Transverse colon (tissue), 4 donors: ENCODE data around the gene ROPN1B. TPM values are rescaled to one million over a fixed set of nuclear protein-coding genes. Genes with fewer than 3 reads are reported as not detected.
"Not testable (repeated sequence)": the region's sequence is repeated elsewhere in the genome, so short reads cannot be mapped to it uniquely, and the experiment has no call there.

ENCODE experiments used
- DNase-seq: peaks from one replicate; pipeline ENCODE4 v3.0.0-alpha.2; 2019
- H3K27ac ChIP-seq, 4 donors: fragments of 200-600 bp; sonication (generic); 2 replicates each; pipeline ENCODE4 v1.5.1; 2016 to 2018; ENCODE audit warnings: inconsistent platforms in 4 of 4
- H3K27me3 ChIP-seq: fragments of 200-600 bp; sonication (generic); 2 replicates; pipeline ENCODE4 v1.5.1; 2017; ENCODE audit warnings: inconsistent platforms
- H3K36me3 ChIP-seq, 4 donors: fragments of 200-600 bp; sonication (generic); 2 replicates each; pipeline ENCODE4 v1.5.1; 2017 to 2019; ENCODE audit warnings: inconsistent platforms in 4 of 4
- H3K4me1 ChIP-seq, 4 donors: fragments of 200-600 bp; sonication (generic); 2 replicates each; pipeline ENCODE4 v1.5.1; 2017 to 2020; ENCODE audit warnings: inconsistent platforms in 4 of 4
- H3K4me3 ChIP-seq, 4 donors: fragments of 200-600 bp; sonication (generic); 1 replicate in 1 of 4; 2 replicates in 3 of 4; pipeline versions ENCODE4 v1.5.1 to v1.6.1; 2017 to 2019; ENCODE audit warnings: inconsistent platforms in 4 of 4
- H3K9me3 ChIP-seq, 2 donors: fragments of 200-600 bp; sonication (generic); 2 replicates each; pipeline ENCODE4 v1.5.1; 2017 to 2019; ENCODE audit warnings: inconsistent platforms in 2 of 2
- CTCF ChIP-seq, 5 experiments: fragments of 200-600 bp in 3 of 5; fragments of 450-650 bp in 2 of 5; sonication (generic) in 3 of 5; IDR thresholded peaks; 1 replicate in 2 of 5; 2 replicates in 3 of 5; pipeline ENCODE4 v1.5.1; 2016 to 2017; ENCODE audit warnings: antibody characterized with exemption in 5 of 5, inconsistent platforms in 3 of 5, mild to moderate bottlenecking in 2 of 5, moderate library complexity in 1 of 5
- WGBS, 2 donors: methylation state at CpG; one replicate each; pipeline ENCODE4 v1.1.5; 2018; ENCODE audit warnings: low coverage in 1 of 2; 5-methylcytosine and 5-hydroxymethylcytosine counted together
- in situ Hi-C, 4 donors: fragments of 200-750 bp; cut with MboI; loops; one replicate each; pipeline versions ENCODE4 v1.15.0 to v1.15.1; 2017; ENCODE audit warnings: low sequenced_read_pairs in 3 of 4, low pct_ligation_motif_present in 1 of 4, low pct_unique_long_range_greater_than_20kb in 1 of 4
- intact Hi-C: fragments of 100-400 bp; cut with DNase I; formaldehyde crosslinking; loops from one replicate; pipeline ENCODE4 v1.15.1; 2023; ENCODE audit warnings: low total_unique reads
- total RNA-seq, 4 donors: library from RNA; depleted of rRNA; stranded (reverse); fragments of >200 nt; gene quantifications; one replicate each; pipeline ENCODE4 v1.1.0, GENCODE V29; 2016

The ROPN1B gene
- total RNA-seq, 4 donors from 2014 or later, result not detected

GRCh38 chr3:125928771-125929545 lies 40.0 kb upstream of the ROPN1B start:
- 36 to 46% methylated on average over 4 to 22 of the region's 22 CpGs for WGBS, 2 donors
- H3K4me1 ChIP-seq, in situ Hi-C loops, H3K27ac ChIP-seq, intact Hi-C loops, H3K9me3 ChIP-seq, H3K4me3 ChIP-seq, H3K27me3 ChIP-seq, H3K36me3 ChIP-seq: not testable (repeated sequence)
- peak; percentile 74 for DNase-seq
- TF ChIP-seq CTCF (IDR thresholded peaks at IDR 0.05), result peak; percentile 55 to 81 (median 75)

GRCh38 chr3:125929765-125930164 lies 39.2 kb upstream of the ROPN1B start:
- H3K9me3 ChIP-seq, in situ Hi-C loops, H3K36me3 ChIP-seq, H3K27ac ChIP-seq, H3K4me3 ChIP-seq, intact Hi-C loops, H3K27me3 ChIP-seq, H3K4me1 ChIP-seq, DNase-seq: not testable (repeated sequence)
- WGBS, 2 donors, result 40 to 42% methylated on average over 1 to 5 of the region's 5 CpGs

- 73% methylated on average over 12 of the region's 14 CpGs; no CpG with 5 or more reads in 1 of the 2 donors for WGBS, 2 donors
- H3K4me3 ChIP-seq, H3K27me3 ChIP-seq, DNase-seq, intact Hi-C loops, H3K4me1 ChIP-seq, H3K36me3 ChIP-seq, in situ Hi-C loops, H3K27ac ChIP-seq, H3K9me3 ChIP-seq: not testable (repeated sequence)
These were observed 37.6 kb upstream of the ROPN1B start for GRCh38 chr3:125931355-125931880.

- H3K9me3 ChIP-seq, H3K27ac ChIP-seq, H3K27me3 ChIP-seq, DNase-seq, H3K36me3 ChIP-seq, in situ Hi-C loops, intact Hi-C loops, H3K4me3 ChIP-seq: not testable (repeated sequence)
- H3K4me1 ChIP-seq, result peaks cover 0 to 15% (median 0%) of the 10 kb centered on the region in 4 donors
- WGBS, 2 donors, result 88% methylated on average over 13 of the region's 17 CpGs; no CpG with 5 or more reads in 1 of the 2 donors
These were observed 35.4 kb upstream of the ROPN1B start for GRCh38 chr3:125933397-125934173.

- intact Hi-C loops, in situ Hi-C loops, H3K27ac ChIP-seq: not testable (repeated sequence)
These were observed 33.6 kb upstream of the ROPN1B start for GRCh38 chr3:125935252-125935874.

GRCh38 chr3:125936210-125936815 lies 32.7 kb upstream of the ROPN1B start:
- H3K4me1 ChIP-seq, H3K27ac ChIP-seq, H3K4me3 ChIP-seq, in situ Hi-C loops, H3K9me3 ChIP-seq, intact Hi-C loops, DNase-seq, H3K36me3 ChIP-seq, H3K27me3 ChIP-seq: not testable (repeated sequence)
- TF ChIP-seq CTCF (IDR thresholded peaks at IDR 0.05), result peak in 4 of 5 experiments; percentile 23 to 31 (median 28)
- 80% methylated on average over 13 of the region's 13 CpGs; no CpG with 5 or more reads in 1 of the 2 donors for WGBS, 2 donors

More at GRCh38 chr3:125935252-125935874, 33.6 kb upstream of the ROPN1B start:
- WGBS, 2 donors, result 67 to 69% methylated on average over 4 to 10 of the region's 10 CpGs
- H3K4me3 ChIP-seq, DNase-seq, H3K9me3 ChIP-seq, H3K4me1 ChIP-seq, H3K27me3 ChIP-seq, H3K36me3 ChIP-seq: not testable (repeated sequence)

- H3K9me3 ChIP-seq, DNase-seq, in situ Hi-C loops, H3K4me1 ChIP-seq, H3K27me3 ChIP-seq, H3K36me3 ChIP-seq, H3K4me3 ChIP-seq, H3K27ac ChIP-seq, intact Hi-C loops: not testable (repeated sequence)
- WGBS, 2 donors, result 55 to 63% methylated on average over 4 to 11 of the region's 13 CpGs
These were observed 32.1 kb upstream of the ROPN1B start for GRCh38 chr3:125936891-125937290.

- DNase-seq, H3K4me1 ChIP-seq, H3K4me3 ChIP-seq, H3K36me3 ChIP-seq, H3K27ac ChIP-seq, in situ Hi-C loops, H3K9me3 ChIP-seq, intact Hi-C loops: not testable (repeated sequence)
- WGBS, 2 donors, result 72 to 92% methylated on average over 2 of the region's 2 CpGs
- H3K27me3 ChIP-seq, result peaks cover 24% of the 10 kb centered on the region
These were observed 21.2 kb upstream of the ROPN1B start for GRCh38 chr3:125947806-125948205.
